Measurements from ENCODE around the gene PPP1R12B.
A peak's percentile ranks its signal among the peaks of the same experiment; 100 is the strongest.
"Not testable (repeated sequence)": the region's sequence is repeated elsewhere in the genome, so short reads cannot be mapped to it uniquely, and the experiment has no call there.

Gene PPP1R12B

DNA sequence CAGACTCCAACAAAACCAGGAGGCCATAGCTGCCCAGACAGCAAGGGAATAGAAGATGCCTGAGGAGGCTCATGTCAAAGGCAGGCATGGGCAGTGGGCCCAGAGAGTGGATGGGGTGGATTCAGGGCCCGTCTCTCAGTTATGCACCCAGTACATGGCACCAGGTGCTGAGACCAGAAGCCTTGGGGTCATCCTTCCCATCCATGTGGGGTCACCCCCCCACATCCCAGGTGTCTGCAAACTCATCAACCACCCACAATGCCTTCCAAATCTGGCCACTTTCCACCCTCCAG is 266.7 kb downstream of the PPP1R12B start:
- not testable (repeated sequence) for DNase-seq (ENCODE audit: low spot score)

GRCh38 chr1:202615501-202616354 is 267.2 kb downstream of the PPP1R12B start:
- no peak for DNase-seq (ENCODE audit: low spot score)

DNA sequence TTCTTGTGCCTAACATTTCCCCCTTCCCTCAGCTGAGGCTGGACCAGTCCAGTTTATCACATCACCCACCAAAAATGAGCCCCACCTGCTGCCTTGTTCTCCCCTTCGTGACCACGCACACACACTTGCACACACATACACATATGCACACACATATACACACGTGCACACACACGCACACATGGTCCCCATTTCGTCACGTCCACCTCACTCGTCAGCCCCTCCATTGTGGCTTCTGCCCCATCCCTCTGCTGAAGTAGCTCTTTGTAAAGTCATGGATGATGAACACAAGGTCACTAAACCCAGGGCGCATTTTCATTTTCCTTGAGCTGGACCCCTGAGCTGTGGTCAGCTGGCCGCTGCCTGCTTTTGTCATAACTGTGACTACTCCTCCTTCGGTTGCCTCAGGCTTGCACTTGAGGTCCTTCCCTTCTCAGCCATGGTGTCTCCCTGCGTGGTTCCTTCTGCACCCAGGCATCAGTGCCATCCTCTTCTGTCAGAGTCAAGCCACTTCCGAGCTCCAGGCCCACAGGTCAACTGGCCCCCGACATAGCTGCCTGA is 267.9 kb downstream of the PPP1R12B start:
- DNase-seq (ENCODE audit: low spot score) = no peak

DNA sequence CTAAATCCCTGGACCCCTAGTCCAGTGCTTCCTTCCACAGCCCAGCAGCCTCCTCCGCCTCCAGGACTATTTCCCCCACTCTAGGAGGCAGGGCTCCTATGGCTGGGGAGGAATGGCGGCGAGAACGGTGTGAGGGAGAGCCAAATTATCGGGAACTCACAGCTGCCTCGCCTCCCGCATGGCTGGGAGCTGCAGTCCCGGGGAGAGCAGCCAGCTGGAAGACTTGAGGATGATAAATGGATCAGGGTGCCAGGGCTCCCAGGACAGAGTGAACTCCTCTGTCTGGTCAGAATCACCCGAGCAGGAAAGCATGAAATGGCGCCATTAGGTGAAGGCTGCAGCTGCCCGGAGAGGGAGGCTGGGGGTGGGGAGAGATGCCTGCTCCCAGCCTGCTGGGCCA is 270.5 kb downstream of the PPP1R12B start:
- not testable (repeated sequence) for DNase-seq (ENCODE audit: low spot score)

DNA sequence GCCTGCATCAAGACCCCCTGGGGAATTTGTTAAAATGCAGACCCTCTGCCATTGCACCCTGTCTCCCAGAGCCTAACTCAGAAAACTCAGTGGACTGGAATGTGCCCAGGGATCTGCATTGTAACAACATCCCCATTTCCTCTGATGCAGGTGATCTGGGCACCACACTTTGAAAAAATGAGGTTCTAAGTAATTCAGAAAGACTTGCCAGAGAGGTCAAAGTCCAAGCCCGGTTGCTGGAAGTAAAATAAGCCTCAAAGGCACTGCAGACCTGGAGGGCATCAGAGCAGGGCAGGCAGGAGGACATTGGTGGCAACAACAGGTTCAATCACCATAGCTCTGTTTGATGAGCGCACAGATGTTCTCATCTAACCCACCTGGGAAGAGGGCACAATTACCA is 271.0 kb downstream of the PPP1R12B start:
- DNase-seq (ENCODE audit: low spot score) = no peak

GRCh38 chr1:202620036-202620435 is 271.5 kb downstream of the PPP1R12B start:
- DNase-seq (ENCODE audit: low spot score) = not testable (repeated sequence)

DNA sequence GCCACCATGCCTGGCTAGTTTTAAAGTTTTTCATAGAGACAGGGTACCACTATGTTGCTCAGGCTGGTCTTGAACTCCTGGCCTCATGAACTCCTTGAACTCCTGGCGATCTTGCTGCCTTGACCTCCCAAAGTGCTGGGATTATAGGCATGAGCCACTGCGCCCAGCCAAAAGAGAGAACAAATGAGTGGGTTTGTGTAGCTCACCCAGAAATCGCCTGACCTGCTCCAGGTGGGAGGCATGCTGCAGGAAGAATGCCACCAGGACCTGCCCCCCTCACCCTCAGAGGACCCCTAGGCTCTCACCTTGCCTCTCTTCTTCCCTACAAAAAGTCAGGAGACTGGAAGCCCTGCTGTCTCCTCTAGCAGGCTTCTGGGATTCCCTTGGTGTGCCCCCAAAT is 272.9 kb downstream of the PPP1R12B start:
- no peak for DNase-seq (ENCODE audit: low spot score)

GRCh38 chr1:202622388-202622787 is 273.9 kb downstream of the PPP1R12B start:
- no peak for DNase-seq (ENCODE audit: low spot score)

GRCh38 chr1:202623075-202623474 is 274.6 kb downstream of the PPP1R12B start:
- DNase-seq (ENCODE audit: low spot score) = no peak

GRCh38 chr1:202623476-202623875 is 275.0 kb downstream of the PPP1R12B start:
- not testable (repeated sequence) for DNase-seq (ENCODE audit: low spot score)

DNA sequence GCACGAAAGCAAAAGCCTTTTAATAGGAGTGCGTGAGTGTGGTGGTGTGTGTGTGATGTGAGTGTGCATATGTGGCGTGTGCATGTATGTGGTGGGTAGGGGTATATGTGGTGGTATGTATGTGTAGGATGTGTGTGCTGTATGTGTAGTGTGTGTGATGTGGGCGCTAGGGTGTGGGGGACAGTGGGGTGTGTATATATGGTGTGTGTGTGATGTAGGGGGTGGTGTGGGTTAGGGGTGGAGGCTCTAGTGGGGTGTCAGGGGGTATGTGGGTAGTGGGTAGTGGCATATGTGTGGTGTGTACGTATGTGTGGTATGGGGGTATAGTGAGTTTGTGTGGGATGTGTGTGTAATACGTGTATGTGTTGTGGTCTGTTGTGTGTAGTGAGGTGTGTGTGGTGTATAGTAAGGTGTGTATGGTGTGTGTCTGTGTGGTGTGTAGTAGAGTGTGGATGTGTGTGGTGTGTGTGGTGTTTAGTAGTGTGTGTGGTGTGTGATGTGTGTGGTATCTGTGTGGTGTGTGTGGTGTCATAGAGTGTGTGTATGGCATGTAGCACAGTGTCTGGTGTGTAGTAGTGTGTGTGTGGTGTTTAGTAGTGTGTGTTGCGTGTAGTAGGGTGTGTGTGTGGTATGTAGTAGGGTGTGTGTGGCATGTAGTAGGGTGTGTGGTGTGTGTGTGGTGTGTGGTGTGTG is 275.7 kb downstream of the PPP1R12B start:
- no peak for DNase-seq (ENCODE audit: low spot score)

- DNase-seq (ENCODE audit: low spot score) = no peak
Measured at GRCh38 chr1:202624781-202625108, 276.2 kb downstream of the PPP1R12B start.

DNA sequence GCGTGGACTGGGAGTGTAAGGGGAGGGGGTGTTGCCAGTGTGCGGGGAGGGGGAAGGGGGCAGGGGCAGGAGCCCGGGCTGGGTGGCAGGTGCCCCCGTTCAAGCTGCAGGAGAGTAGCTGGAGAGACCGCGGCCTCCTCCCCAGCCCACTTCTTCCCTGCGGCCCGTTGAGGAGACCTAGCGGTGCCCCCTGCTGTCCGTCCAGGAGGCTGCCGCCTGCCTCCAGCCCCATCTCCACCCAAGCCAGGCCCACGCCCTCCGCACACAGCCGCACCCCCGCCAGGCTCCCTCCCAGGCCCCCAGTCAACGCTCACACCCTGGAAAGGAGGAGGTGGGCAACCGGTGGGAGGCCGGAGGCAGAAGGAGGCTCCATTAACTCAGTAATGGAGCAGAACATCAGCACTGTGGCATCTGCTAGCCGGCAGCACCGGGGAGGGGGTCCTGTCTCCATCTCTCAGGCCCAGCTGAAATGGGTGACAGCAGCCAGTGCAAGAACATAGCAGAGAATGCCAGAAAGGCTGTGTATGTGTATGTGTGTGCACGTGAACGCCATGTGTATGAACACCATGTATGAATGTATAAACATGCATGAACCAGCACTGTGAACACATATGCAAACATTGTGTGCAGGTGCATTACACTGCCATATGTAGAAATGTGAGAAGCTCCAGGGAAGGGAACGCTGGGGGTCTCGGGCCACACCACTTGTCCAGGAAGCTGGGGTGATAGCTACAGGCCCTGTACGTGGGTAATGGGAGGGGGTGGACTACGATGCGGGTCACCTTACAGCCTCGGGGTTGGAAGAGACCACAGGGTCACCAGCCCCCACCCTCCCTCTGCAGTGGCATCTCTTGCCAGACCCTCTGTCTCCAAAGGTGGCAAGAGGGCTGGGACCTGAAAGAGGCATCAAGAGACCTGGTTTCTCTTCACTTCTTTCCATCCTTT is 277.2 kb downstream of the PPP1R12B start:
- DNase-seq (ENCODE audit: low spot score) = peak; percentile 42

DNA sequence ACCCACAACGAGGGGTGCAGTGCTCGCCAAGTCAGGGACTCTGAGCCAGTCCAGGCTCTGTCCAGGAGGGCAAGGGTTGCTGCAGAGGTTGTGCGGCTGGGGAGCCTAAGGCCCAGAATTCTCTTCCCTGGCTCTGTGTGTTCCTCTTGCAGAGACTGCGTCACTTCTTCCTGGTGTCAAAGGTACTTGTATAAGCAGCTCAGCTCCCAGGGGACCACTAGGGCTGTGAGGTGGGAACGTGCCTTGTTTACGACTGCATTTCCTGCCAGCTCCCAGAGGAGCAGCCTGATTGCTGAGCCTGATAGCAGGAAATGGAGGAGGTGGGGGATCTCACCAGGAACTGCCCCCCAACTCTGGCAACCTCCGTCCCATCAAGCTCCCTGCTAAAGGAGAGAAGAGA is 278.5 kb downstream of the PPP1R12B start:
- DNase-seq (ENCODE audit: low spot score) = not testable (repeated sequence)

DNA sequence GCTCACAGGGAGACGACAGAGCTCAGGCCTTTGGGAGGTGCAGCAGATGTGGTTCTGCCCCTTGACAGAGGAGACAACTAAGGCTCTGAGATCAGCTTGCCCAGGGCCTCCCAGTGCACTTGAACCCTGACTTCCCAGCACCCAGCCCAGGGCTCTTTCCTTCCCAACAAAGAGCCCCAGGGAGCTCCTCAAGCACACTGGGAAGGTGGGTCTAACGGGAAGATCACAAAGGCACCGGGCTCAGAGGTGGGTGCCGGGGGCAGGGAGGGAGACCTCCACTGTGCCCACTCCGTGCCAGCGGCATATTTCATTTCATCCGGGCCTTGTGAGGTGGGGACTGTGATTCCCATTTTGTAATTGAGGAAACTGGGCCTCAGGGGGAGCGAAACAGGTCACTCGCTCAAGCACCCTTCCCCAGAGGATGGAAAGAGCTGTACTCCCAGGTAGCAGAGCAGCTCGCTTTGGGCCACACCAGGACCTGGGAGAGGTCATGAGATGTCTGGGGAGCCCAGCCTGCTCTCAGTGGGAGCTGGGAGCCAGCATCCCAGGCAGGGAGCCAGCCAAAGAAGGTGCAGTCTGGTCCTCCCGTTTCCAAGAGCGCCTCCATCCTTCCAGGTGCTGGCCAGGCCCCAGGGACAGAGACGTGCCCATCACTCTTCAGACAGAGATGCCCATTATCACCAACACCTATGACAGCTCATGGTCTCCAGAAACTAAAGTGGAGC is 279.5 kb downstream of the PPP1R12B start:
- no peak for DNase-seq (ENCODE audit: low spot score)

- no peak for DNase-seq (ENCODE audit: low spot score)
Measured at GRCh38 chr1:202628646-202629215, 280.2 kb downstream of the PPP1R12B start.

- DNase-seq (ENCODE audit: low spot score) = peak; percentile 59
Measured at GRCh38 chr1:202629257-202629811, 280.8 kb downstream of the PPP1R12B start.

DNA sequence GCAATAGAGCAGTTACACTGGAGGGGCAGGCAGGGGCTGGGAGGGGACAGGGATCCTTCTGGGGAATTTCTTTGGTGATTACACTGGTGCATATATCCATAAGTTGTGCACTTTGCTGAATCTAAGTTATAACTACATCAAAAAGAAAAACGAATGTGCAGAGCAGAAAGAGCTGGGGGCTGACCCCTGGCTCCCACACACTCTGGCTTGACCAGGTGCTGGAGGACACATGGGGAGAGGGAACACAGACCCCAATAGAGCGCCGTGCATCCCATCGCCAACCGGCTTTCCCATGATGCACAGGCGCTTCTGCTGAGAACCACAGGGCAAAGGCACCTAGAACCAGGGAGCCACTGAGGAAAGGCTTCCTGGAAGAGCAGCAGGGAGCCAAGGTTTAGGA is 281.6 kb downstream of the PPP1R12B start:
- DNase-seq (ENCODE audit: low spot score) = not testable (repeated sequence)

DNA sequence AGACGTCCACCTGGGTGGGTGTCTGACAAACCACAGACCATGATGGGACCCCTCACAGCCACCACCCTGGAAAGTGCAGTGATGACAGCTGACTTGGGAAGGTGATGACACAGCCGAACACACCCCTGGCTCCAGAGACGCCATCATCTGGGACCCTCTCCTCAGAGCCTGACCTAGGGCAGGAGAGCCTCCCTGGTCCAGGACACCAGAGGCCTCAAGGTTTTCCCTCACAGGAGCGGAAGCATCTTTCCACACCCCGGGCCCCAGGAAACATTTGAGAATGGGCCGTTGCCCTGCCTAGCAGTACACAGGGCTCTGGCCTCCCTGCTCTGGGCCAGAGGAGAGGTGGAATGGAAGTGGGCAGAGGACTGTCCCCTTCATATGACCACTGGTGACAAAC is 282.0 kb downstream of the PPP1R12B start:
- no peak for DNase-seq (ENCODE audit: low spot score)

GRCh38 chr1:202631076-202631923 is 282.8 kb downstream of the PPP1R12B start:
- DNase-seq (ENCODE audit: low spot score) = no peak

Measured in CD4-positive, alpha-beta T cell treated with Interleukin-15 for 4 hours (primary cell).